Keratinocyte (primary cell): ENCODE results near the gene CILP2. TPM values are rescaled to one million over a fixed set of nuclear protein-coding genes. Genes with fewer than 3 reads are reported as not detected.
A peak's percentile ranks its signal among the peaks of the same experiment; 100 is the strongest.

ENCODE experiments used
- DNase-seq: peaks from one replicate; pipeline ENCODE4 v3.0.0-alpha.2; 2011; ENCODE audit warnings: low read depth, missing footprints, low spot score
- FAIRE-seq: peaks from 2 replicates; lab custom pipeline; 2011; peaks lifted over from hg19 to GRCh38; lab: Jason Lieb, UNC
- H2AFZ ChIP-seq: 2 replicates; pipeline ENCODE4 v1.6.0; 2012; ENCODE audit warnings: low read length, control low read depth, inconsistent platforms; ENCODE audit not compliant: control insufficient read depth
- H3K27ac ChIP-seq: 2 replicates; pipeline ENCODE4 v1.5.1; 2011; ENCODE audit warnings: low read length; ENCODE audit not compliant: control insufficient read depth, insufficient read depth
- H3K27me3 ChIP-seq: 3 replicates; pipeline ENCODE4 v1.6.0; 2011; ENCODE audit warnings: low read length; ENCODE audit not compliant: control insufficient read depth, insufficient read depth; ENCODE audit errors: extremely low read depth
- H3K36me3 ChIP-seq, 2 experiments: 2 replicates in 1 of 2; 3 replicates in 1 of 2; pipeline ENCODE4 v1.5.1; 2011; ENCODE audit warnings: low read length in 2 of 2, mild to moderate bottlenecking in 1 of 2; ENCODE audit not compliant: control insufficient read depth in 2 of 2, insufficient read depth in 2 of 2; ENCODE audit errors: extremely low read depth in 1 of 2
- H3K4me1 ChIP-seq: 3 replicates; pipeline ENCODE4 v1.5.1; 2011; ENCODE audit warnings: low read length; ENCODE audit not compliant: control insufficient read depth, insufficient read depth; ENCODE audit errors: extremely low read depth
- H3K4me2 ChIP-seq: 3 replicates; pipeline ENCODE4 v1.6.0; 2011; ENCODE audit warnings: low read depth, low read length; ENCODE audit not compliant: control insufficient read depth, insufficient read depth; ENCODE audit errors: extremely low read depth
- H3K4me3 ChIP-seq, 3 experiments: fragments of 200-600 bp in 1 of 3; sonication (generic) in 1 of 3; 2 replicates in 2 of 3; 3 replicates in 1 of 3; pipeline ENCODE4 v1.5.1; 2011 to 2016; ENCODE audit warnings: low read length in 3 of 3, mild to moderate bottlenecking in 3 of 3, control low read depth in 2 of 3, inconsistent platforms in 1 of 3, low read depth in 1 of 3, mixed read lengths in 1 of 3, mixed run types in 1 of 3, moderate library complexity in 1 of 3; ENCODE audit not compliant: control insufficient read depth in 2 of 3, insufficient read depth in 2 of 3; ENCODE audit errors: extremely low read depth in 1 of 3
- H3K79me2 ChIP-seq: 2 replicates; pipeline ENCODE4 v1.6.0; 2012; ENCODE audit warnings: low read length; ENCODE audit not compliant: control insufficient read depth, insufficient read depth
- H3K9ac ChIP-seq: 3 replicates; pipeline ENCODE4 v1.6.0; 2011; ENCODE audit warnings: low read length; ENCODE audit not compliant: control insufficient read depth, insufficient read depth; ENCODE audit errors: extremely low read depth
- H3K9me1 ChIP-seq: 3 replicates; pipeline ENCODE4 v1.6.0; 2011; ENCODE audit warnings: low read length; ENCODE audit not compliant: control insufficient read depth, insufficient read depth; ENCODE audit errors: extremely low read depth
- H3K9me3 ChIP-seq: 2 replicates; pipeline ENCODE4 v1.5.1; 2012; ENCODE audit warnings: low read depth, low read length; ENCODE audit not compliant: control insufficient read depth
- H4K20me1 ChIP-seq: 3 replicates; pipeline ENCODE4 v1.6.0; 2011; ENCODE audit warnings: low read length; ENCODE audit not compliant: control insufficient read depth, insufficient read depth; ENCODE audit errors: extremely low read depth
- CTCF ChIP-seq, 3 experiments: IDR thresholded peaks in 1 of 3; conservative IDR thresholded peaks in 1 of 3; optimal IDR thresholded peaks in 1 of 3; 2 replicates in 2 of 3; 3 replicates in 1 of 3; pipeline versions ENCODE3 to v1.5.1; 2011; ENCODE audit warnings: low read length in 3 of 3, mild to moderate bottlenecking in 3 of 3, moderate library complexity in 2 of 3, control low read depth in 1 of 3, inconsistent platforms in 1 of 3; ENCODE audit not compliant: insufficient read depth in 2 of 3; ENCODE audit errors: extremely low read depth in 1 of 3
- EZH2 ChIP-seq: IDR thresholded peaks from one replicate; pipeline ENCODE4 v1.6.1; 2012; ENCODE audit warnings: inconsistent platforms, mild to moderate bottlenecking, low read length, moderate library complexity
- dilution Hi-C: fragments of 300-500 bp; cut with MboI; formaldehyde crosslinking; loops from one replicate; pipeline ENCODE4 v1.7.0; 2020; ENCODE audit warnings: low sequenced_read_pairs; ENCODE audit not compliant: extremely low pct_ligation_motif_present
- polyA plus RNA-seq, 5 experiments: library from polyadenylated mRNA; depleted of rRNA in 3 of 5; stranded (reverse) in 3 of 5; stranded (forward) in 1 of 5; unstranded in 1 of 5; fragments of >200 nt; gene quantifications; 1 replicate in 1 of 5; 2 replicates in 3 of 5; 3 replicates in 1 of 5; pipeline versions ENCODE4 v1.2.1 to v1.2.3, GENCODE V29; 2011 to 2012; ENCODE audit warnings: missing spikeins in 2 of 5, low read depth in 1 of 5, low replicate concordance in 1 of 5

Gene CILP2
- polyA plus RNA-seq, 1 donor (not counting 4 experiments of a cell fraction or from before 2014, with no cell fraction given): 0.07 TPM

GRCh38 chr19:19530889-19531288 is 7.2 kb upstream of the CILP2 start:
- no peak overlapping the region for H2AFZ ChIP-seq
- FAIRE-seq: no peak
- no peak overlapping the region for H3K9ac ChIP-seq
- no peak for TF ChIP-seq CTCF (optimal IDR thresholded peaks at IDR 0.05 in 1 of 3, IDR thresholded peaks at IDR 0.05 in 1 of 3, conservative IDR thresholded peaks at IDR 0.05 in 1 of 3; ENCODE audit: extremely low read depth in 1 of 3, insufficient read depth in 2 of 3, low read length in 3 of 3)
- TF ChIP-seq EZH2: no peak
- no peak overlapping the region for H3K27ac ChIP-seq
- H3K36me3 ChIP-seq: peaks cover 0 to 15% of the 10 kb centered on the region in 2 experiments
- dilution Hi-C loops: no loop called here
- no peak overlapping the region for H3K4me2 ChIP-seq
- H3K4me1 ChIP-seq: peaks cover 2% of the 10 kb centered on the region
- H3K9me1 ChIP-seq: no peaks in the 10 kb centered on the region
- H4K20me1 ChIP-seq: no peaks in the 10 kb centered on the region
- H3K9me3 ChIP-seq: no peaks in the 10 kb centered on the region
- no peak overlapping the region for H3K4me3 ChIP-seq
- no peaks in the 10 kb centered on the region for H3K27me3 ChIP-seq
- H3K79me2 ChIP-seq: no peaks in the 10 kb centered on the region
- DNase-seq: no peak

GRCh38 chr19:19531951-19532805 is 5.9 kb upstream of the CILP2 start:
- Histone ChIP-seq H3K27ac (no peak overlapping the region), H3K27me3 (peaks cover 1% of the 10 kb centered on the region), H3K4me2 (no peak overlapping the region), H2AFZ (no peak overlapping the region), H3K4me3 (no peak overlapping the region), H3K4me1 (peaks cover 2% of the 10 kb centered on the region), H3K79me2 (no peaks in the 10 kb centered on the region), H3K9me1 (no peaks in the 10 kb centered on the region), H3K9me3 (no peaks in the 10 kb centered on the region), H3K9ac (no peak overlapping the region), H3K36me3 (peaks cover 0 to 12% of the 10 kb centered on the region in 2 experiments), H4K20me1 (no peaks in the 10 kb centered on the region)
- DNase-seq (no peak), FAIRE-seq (no peak)
- dilution Hi-C loops: no loop called here
- peak; percentile 88 to 100 (median 92) for TF ChIP-seq CTCF (optimal IDR thresholded peaks at IDR 0.05 in 1 of 3, IDR thresholded peaks at IDR 0.05 in 1 of 3, conservative IDR thresholded peaks at IDR 0.05 in 1 of 3; ENCODE audit: extremely low read depth in 1 of 3, insufficient read depth in 2 of 3, low read length in 3 of 3)
- TF ChIP-seq EZH2: no peak
